ENCODE measurements around the gene GJA3. TPM values are rescaled to one million over a fixed set of nuclear protein-coding genes. Genes with fewer than 3 reads are reported as not detected.

Gene GJA3
- total RNA-seq, 1 donor from 2014 or later, result under 0.01 TPM

Other genes starting within 250 kb of the GJA3 start
- 49.8 and 53.2 TPM in 2 replicates for gene ZMYM2, start 202.3 kb downstream of the GJA3 start, total RNA-seq
- gene GJB2, start 31.9 kb upstream of the GJA3 start, total RNA-seq, result 0.14 TPM in 1 of 2 replicates, not detected in the other
- gene GJB6, start 71.3 kb upstream of the GJA3 start, total RNA-seq, result not detected in 2 replicates